ENCODE measurements around the gene AKAP11. TPM values are rescaled to one million over a fixed set of nuclear protein-coding genes. Genes with fewer than 3 reads are reported as not detected.

The AKAP11 gene
- total and polyA plus RNA-seq, 9 of the 15 experiments (the other 6 are each of a cell fraction or from before 2014, with no cell fraction given) = 2.2 to 31.3 (median 10.9) TPM

DNA sequence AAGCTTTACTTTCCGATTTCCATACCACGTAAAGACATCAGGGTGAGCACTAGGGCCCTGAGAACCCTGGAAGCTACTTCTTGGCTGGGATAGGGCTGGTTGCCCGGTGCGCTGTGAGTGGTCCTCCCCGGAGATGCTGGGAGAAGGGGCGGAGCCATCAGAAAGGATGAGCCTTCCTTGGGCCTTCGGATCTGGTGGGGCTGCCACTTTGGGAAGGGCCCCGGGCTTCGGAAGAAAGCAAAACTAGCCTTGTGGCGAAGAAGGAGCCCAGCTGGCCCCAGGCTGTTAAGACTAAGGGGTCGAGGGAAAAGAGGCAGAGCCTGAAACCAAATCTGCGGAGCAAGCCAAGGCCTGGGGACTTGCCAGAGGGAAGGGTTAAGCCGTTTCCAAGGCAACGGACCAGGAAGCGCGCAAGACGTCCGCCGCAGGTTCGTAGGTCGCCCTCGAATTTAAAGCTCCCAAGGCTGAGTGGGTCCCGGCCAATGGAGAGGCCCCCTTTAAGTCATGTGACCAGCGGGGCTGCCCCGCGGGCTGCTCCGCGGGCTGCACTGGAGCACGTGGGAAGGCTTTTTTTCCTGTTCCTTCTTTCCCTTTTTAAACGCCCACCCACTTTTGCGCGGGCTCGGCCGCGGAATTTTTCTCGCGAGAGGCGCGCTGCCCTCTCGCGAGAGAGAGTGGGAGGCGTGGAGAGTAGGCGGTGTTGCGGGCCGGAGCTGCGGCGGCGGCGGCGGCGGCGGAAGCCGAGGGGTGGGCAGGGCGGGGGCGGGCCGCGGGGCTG is 426 bp upstream of the AKAP11 start (continued):
- TF ChIP-seq, protein P1, sequence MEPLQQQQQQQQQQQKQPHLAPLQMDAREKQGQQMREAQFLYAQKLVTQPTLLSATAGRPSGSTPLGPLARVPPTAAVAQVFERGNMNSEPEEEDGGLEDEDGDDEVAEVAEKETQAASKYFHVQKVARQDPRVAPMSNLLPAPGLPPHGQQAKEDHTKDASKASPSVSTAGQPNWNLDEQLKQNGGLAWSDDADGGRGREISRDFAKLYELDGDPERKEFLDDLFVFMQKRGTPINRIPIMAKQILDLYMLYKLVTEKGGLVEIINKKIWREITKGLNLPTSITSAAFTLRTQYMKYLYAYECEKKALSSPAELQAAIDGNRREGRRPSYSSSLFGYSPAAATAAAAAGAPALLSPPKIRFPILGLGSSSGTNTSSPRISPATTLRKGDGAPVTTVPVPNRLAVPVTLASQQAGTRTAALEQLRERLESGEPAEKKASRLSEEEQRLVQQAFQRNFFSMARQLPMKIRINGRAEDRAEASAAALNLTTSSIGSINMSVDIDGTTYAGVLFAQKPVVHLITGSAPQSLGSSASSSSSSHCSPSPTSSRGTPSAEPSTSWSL (CRISPR knock-in tag; IDR thresholded peaks at IDR 0.05; ENCODE audit: borderline replicate concordance) = no peak
- TF ChIP-seq SPI1 (IDR thresholded peaks at IDR 0.05; ENCODE audit: borderline replicate concordance, low read depth, low read length) (peak; percentile 14; the same call in 1 of the 2 replicates), ZC3H8 (IDR thresholded peaks at IDR 0.05) (no peak), POLR2G (IDR thresholded peaks at IDR 0.05; ENCODE audit: low read depth, low read length) (no peak), ZNF212 (CRISPR knock-in tag; IDR thresholded peaks at IDR 0.05) (no peak), GATAD2B (IDR thresholded peaks at IDR 0.05; ENCODE audit: borderline replicate concordance) (no peak), ZNF639 (CRISPR knock-in tag; conservative IDR thresholded peaks at IDR 0.05 in 1 of 2, IDR thresholded peaks at IDR 0.05 in 1 of 2) (peak in 1 of 2 experiments; percentile 49; a peak in 1 of 4 replicates), BRD9 (IDR thresholded peaks at IDR 0.05; ENCODE audit: low read depth, partially characterized antibody) (no peak), ZNF717 (CRISPR knock-in tag; IDR thresholded peaks at IDR 0.05) (no peak), HDAC3 (IDR thresholded peaks at IDR 0.05; ENCODE audit: borderline replicate concordance, partially characterized antibody) (no peak), ARHGAP35 (IDR thresholded peaks at IDR 0.05; ENCODE audit: partially characterized antibody) (peak; percentile 93), XRCC4 (IDR thresholded peaks at IDR 0.05; ENCODE audit: extremely low read depth, insufficient read depth, insufficient read length) (no peak), HOXB6 (CRISPR knock-in tag; IDR thresholded peaks at IDR 0.05; ENCODE audit: borderline replicate concordance) (no peak), HDAC8 (tag; IDR thresholded peaks at IDR 0.05) (no peak), RNF2 (IDR thresholded peaks at IDR 0.05) (peak; percentile 31; the same call in 1 of the 2 replicates), MXD1 (CRISPR knock-in tag; IDR thresholded peaks at IDR 0.05; ENCODE audit: borderline replicate concordance, poor library complexity, severe bottlenecking) (peak; percentile 56), FUS (optimal IDR thresholded peaks at IDR 0.05; ENCODE audit: low read depth, low read length) (no peak), ZNF146 (CRISPR knock-in tag; IDR thresholded peaks at IDR 0.05; ENCODE audit: unreplicated experiment) (no peak), LEF1 (IDR thresholded peaks at IDR 0.05) (no peak), U2AF2 (optimal IDR thresholded peaks at IDR 0.05; ENCODE audit: low read depth, low read length) (no peak)
- TF ChIP-seq, protein P2, sequence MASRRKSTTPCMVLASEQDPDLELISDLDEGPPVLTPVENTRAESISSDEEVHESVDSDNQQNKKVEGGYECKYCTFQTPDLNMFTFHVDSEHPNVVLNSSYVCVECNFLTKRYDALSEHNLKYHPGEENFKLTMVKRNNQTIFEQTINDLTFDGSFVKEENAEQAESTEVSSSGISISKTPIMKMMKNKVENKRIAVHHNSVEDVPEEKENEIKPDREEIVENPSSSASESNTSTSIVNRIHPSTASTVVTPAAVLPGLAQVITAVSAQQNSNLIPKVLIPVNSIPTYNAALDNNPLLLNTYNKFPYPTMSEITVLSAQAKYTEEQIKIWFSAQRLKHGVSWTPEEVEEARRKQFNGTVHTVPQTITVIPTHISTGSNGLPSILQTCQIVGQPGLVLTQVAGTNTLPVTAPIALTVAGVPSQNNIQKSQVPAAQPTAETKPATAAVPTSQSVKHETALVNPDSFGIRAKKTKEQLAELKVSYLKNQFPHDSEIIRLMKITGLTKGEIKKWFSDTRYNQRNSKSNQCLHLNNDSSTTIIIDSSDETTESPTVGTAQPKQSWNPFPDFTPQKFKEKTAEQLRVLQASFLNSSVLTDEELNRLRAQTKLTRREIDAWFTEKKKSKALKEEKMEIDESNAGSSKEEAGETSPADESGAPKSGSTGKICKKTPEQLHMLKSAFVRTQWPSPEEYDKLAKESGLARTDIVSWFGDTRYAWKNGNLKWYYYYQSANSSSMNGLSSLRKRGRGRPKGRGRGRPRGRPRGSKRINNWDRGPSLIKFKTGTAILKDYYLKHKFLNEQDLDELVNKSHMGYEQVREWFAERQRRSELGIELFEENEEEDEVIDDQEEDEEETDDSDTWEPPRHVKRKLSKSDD (conservative IDR thresholded peaks at IDR 0.05; ENCODE audit: low read length) = peak; percentile 95

Measured in K562 (cell line).